GM12878 (cell line): ENCODE data around the gene SLC39A5. TPM values are rescaled to one million over a fixed set of nuclear protein-coding genes. Genes with fewer than 3 reads are reported as not detected.
A peak's percentile ranks its signal among the peaks of the same experiment; 100 is the strongest.

Experiments used
- ATAC-seq: fragments of 200-7000 bp; cut with Tn5 transposase; 3 replicates; pipeline ENCODE4 v1.9.1; 2020; ENCODE audit warnings: mild to moderate bottlenecking, moderate library complexity
- BruUV-seq: library from RNA; stranded (reverse); fragments of 400-500 nt; replicated peaks from 2 replicates; lab custom pipeline; 2021; lab: Mats Ljungman, UMichigan
- CTCF ChIA-PET: fragments of 300-600 bp; sonication (Branson Sonifier 250); formaldehyde crosslinking; extraction: SDS; loops from one replicate; lab custom pipeline; 2021; ENCODE audit warnings: inconsistent platforms; lab: Yijun Ruan, JAX
- POLR2A ChIA-PET: fragments of 350-600 bp; formaldehyde crosslinking; extraction: SDS; loops from one replicate; lab custom pipeline; 2021; ENCODE audit warnings: inconsistent platforms; lab: Charles Lee
- RAD21 ChIA-PET: fragments of 300-600 bp; sonication (Branson Sonifier 250); formaldehyde crosslinking; loops from one replicate; lab custom pipeline; 2023; ENCODE audit warnings: antibody characterized with exemption; ENCODE audit not compliant: unreplicated experiment; lab: Charles Lee
- SMC1A ChIA-PET: fragments of 300-600 bp; sonication (Branson Sonifier 250); formaldehyde crosslinking; loops from one replicate; lab custom pipeline; 2023; ENCODE audit not compliant: unreplicated experiment, uncharacterized antibody; lab: Charles Lee
- DNase-seq: peaks from one replicate; pipeline ENCODE4 v3.0.0-alpha.2; 2011; ENCODE audit warnings: low read depth, low spot score
- FAIRE-seq: peaks from 3 replicates; lab custom pipeline; 2011; peaks lifted over from hg19 to GRCh38; lab: Jason Lieb, UNC
- H2AFZ ChIP-seq: 2 replicates; pipeline ENCODE4 v1.6.0; 2011; ENCODE audit warnings: low read depth, low read length, control low read depth; ENCODE audit not compliant: control insufficient read depth
- H3K27ac ChIP-seq: 2 replicates; pipeline ENCODE4 v1.5.1; 2011; ENCODE audit warnings: control low read depth; ENCODE audit not compliant: control insufficient read depth, insufficient read depth
- H3K27me3 ChIP-seq, 2 experiments: replicated peaks in 1 of 2; 2 replicates each; pipeline versions ENCODE4 v1.6.0 to v1.6.1; 2011; ENCODE audit warnings: low read length in 1 of 2; ENCODE audit not compliant: control insufficient read depth in 2 of 2, insufficient read depth in 2 of 2
- H3K36me3 ChIP-seq, 2 experiments: 2 replicates each; pipeline ENCODE4 v1.5.1; 2011; ENCODE audit warnings: low read length in 1 of 2; ENCODE audit not compliant: control insufficient read depth in 2 of 2, insufficient read depth in 2 of 2
- H3K4me1 ChIP-seq: 2 replicates; pipeline ENCODE4 v1.6.1; 2011; ENCODE audit warnings: mild to moderate bottlenecking, low read length, moderate library complexity, mixed read lengths; ENCODE audit not compliant: control insufficient read depth, insufficient read depth
- H3K4me2 ChIP-seq: 2 replicates; pipeline ENCODE4 v1.6.0; 2011; ENCODE audit warnings: control low read depth; ENCODE audit not compliant: control insufficient read depth, insufficient read depth
- H3K4me3 ChIP-seq: fragments of 200-600 bp; sonication (generic); 2 replicates; pipeline ENCODE4 v1.5.1; 2016
- H3K79me2 ChIP-seq: 2 replicates; pipeline ENCODE4 v1.6.0; 2011; ENCODE audit warnings: low read length; ENCODE audit not compliant: control insufficient read depth, insufficient read depth
- H3K9ac ChIP-seq: 2 replicates; pipeline ENCODE4 v1.8.0; 2011; ENCODE audit warnings: low read length, control low read depth, mixed read lengths; ENCODE audit not compliant: control insufficient read depth, insufficient read depth
- H3K9me3 ChIP-seq: replicated peaks from 3 replicates; pipeline ENCODE4 v1.5.1; 2011; ENCODE audit warnings: mild to moderate bottlenecking, low read length; ENCODE audit not compliant: control insufficient read depth, insufficient read depth
- H4K20me1 ChIP-seq: 2 replicates; pipeline ENCODE4 v1.6.0; 2011; ENCODE audit not compliant: control insufficient read depth, insufficient read depth
- IRF4 ChIP-seq: IDR thresholded peaks from 2 replicates; pipeline ENCODE4 v1.6.1; 2011; ENCODE audit warnings: low read depth, low read length
- LARP7 ChIP-seq: fragments of 450-650 bp; IDR thresholded peaks from 2 replicates; pipeline ENCODE4 v1.6.1; 2017; ENCODE audit warnings: mild to moderate bottlenecking
- MTA3 ChIP-seq: IDR thresholded peaks from 2 replicates; pipeline ENCODE4 v1.6.1; 2012; ENCODE audit warnings: low read length, inconsistent platforms, borderline replicate concordance
- NR2C1 ChIP-seq: fragments of 450-650 bp; IDR thresholded peaks from 2 replicates; pipeline ENCODE4 v1.6.1; 2017; ENCODE audit warnings: antibody characterized with exemption, mild to moderate bottlenecking, moderate library complexity
- NR2F1 ChIP-seq: fragments of 450-650 bp; conservative IDR thresholded peaks from 2 replicates; pipeline ENCODE4 v1.6.1; 2017; ENCODE audit warnings: mild to moderate bottlenecking
- RAD21 ChIP-seq: IDR thresholded peaks from 2 replicates; pipeline ENCODE4 v1.6.1; 2011; ENCODE audit warnings: mild to moderate bottlenecking, low read depth, low read length, moderate library complexity; ENCODE audit not compliant: insufficient read depth
- WGBS: methylation state at CpG from one replicate; pipeline ENCODE4 v1.1.6; 2016; ENCODE audit warnings: low lambda C conversion rate; ENCODE audit not compliant: insufficient replicate concordance, insufficient coverage; ENCODE audit errors: missing lambda C conversion rate; 5-methylcytosine and 5-hydroxymethylcytosine counted together
- in situ Hi-C: fragments of 300-500 bp; cut with MboI; formaldehyde crosslinking; loops from 9 replicates; pipeline ENCODE4 v1.14.3; 2018; ENCODE audit warnings: mixed read lengths
- intact Hi-C: fragments of 100-400 bp; cut with micrococcal nuclease; formaldehyde crosslinking; loops from one replicate; pipeline ENCODE4 v1.14.2; 2022; ENCODE audit not compliant: unreplicated experiment
- polyA plus RNA-seq, 11 experiments: library from polyadenylated mRNA; depleted of rRNA in 4 of 11; unstranded in 6 of 11; stranded (reverse) in 5 of 11; fragments of >200 nt; fragmentation: Nextera tagmentation in 4 of 11; fragmentation: Illumina TruSeq in 1 of 11; extraction: Ambion mirVana in 4 of 11; extraction: Trizol in 1 of 11; gene quantifications; 1 replicate in 1 of 11; 2 replicates in 10 of 11; pipeline versions ENCODE4 v1.2.1 to v1.2.3, GENCODE V29; 2011 to 2016; ENCODE audit warnings: inconsistent platforms in 2 of 11, missing spikeins in 2 of 11, low read depth in 1 of 11
- total RNA-seq, 4 experiments: library from RNA; depleted of rRNA in 3 of 4; stranded (reverse); fragments of >200 nt in 3 of 4; fragmentation: Illumina TruSeq in 1 of 4; extraction: Trizol in 1 of 4; gene quantifications; 2 replicates each; pipeline versions ENCODE4 v1.2.1 to v1.2.3, GENCODE V29; 2013 to 2021
- TF ChIP-seq, protein P1 (sequence below): fragments of 150-350 bp; IDR thresholded peaks from 2 replicates; pipeline ENCODE4 v1.6.1; 2016; ENCODE audit warnings: low read depth, low read length

The SLC39A5 gene
- total and polyA plus RNA-seq, 10 of the 15 experiments (the other 5 are each of a cell fraction or from before 2014, with no cell fraction given): 0.15 to 0.56 (median 0.15) TPM; not detected in 7

DNA sequence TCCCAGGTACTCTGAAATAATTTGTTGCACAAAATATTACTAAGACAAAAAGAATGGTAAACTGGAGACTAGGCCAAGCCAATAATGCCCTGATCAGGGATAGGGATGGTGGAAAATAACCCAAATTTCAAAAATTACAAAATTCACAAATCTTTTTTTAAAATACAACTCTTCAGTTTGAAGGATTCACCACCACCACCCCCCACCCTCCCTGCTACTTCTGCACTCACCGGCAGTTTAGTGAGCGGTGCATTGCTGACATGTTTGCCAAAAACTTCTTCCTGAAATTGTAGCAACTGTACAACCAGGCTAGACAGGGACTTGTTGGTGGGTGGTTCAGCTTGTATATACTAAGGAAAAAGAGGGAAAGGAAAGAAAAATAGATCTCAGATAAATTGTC lies 42.9 kb upstream of the SLC39A5 start:
- peak overlapping the region; percentile 98 for H3K4me3 ChIP-seq
- ChIA-PET POLR2A (interaction anchor here (1.0 to 7.7 kb wide), 5 partner anchors 24 to 173 kb away, joined by 3 to 68 read pairs (median 44); partner anchors contain the start of genes ESYT1, RNF41, STAT2 and ZC3H10), RAD21 (interaction anchor here (0.9 to 4.6 kb wide), 5 partner anchors 35 to 448 kb away, joined by 3 to 98 read pairs (median 32); partner anchors contain the start of genes ESYT1, PA2G4, RNF41 and ZC3H10)
- no peaks in the 10 kb centered on the region for H3K9me3 ChIP-seq
- intact Hi-C loops: loop anchor here (10.0 kb wide), 1 partner anchor 452 kb away; no protein-coding TSS in a partner anchor
- TF ChIP-seq RAD21 (no peak), MTA3 (no peak), LARP7 (no peak), IRF4 (no peak), NR2F1 (no peak), NR2C1 (no peak)
- TF ChIP-seq, protein P1, sequence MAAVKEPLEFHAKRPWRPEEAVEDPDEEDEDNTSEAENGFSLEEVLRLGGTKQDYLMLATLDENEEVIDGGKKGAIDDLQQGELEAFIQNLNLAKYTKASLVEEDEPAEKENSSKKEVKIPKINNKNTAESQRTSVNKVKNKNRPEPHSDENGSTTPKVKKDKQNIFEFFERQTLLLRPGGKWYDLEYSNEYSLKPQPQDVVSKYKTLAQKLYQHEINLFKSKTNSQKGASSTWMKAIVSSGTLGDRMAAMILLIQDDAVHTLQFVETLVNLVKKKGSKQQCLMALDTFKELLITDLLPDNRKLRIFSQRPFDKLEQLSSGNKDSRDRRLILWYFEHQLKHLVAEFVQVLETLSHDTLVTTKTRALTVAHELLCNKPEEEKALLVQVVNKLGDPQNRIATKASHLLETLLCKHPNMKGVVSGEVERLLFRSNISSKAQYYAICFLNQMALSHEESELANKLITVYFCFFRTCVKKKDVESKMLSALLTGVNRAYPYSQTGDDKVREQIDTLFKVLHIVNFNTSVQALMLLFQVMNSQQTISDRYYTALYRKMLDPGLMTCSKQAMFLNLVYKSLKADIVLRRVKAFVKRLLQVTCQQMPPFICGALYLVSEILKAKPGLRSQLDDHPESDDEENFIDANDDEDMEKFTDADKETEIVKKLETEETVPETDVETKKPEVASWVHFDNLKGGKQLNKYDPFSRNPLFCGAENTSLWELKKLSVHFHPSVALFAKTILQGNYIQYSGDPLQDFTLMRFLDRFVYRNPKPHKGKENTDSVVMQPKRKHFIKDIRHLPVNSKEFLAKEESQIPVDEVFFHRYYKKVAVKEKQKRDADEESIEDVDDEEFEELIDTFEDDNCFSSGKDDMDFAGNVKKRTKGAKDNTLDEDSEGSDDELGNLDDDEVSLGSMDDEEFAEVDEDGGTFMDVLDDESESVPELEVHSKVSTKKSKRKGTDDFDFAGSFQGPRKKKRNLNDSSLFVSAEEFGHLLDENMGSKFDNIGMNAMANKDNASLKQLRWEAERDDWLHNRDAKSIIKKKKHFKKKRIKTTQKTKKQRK: no peak
- TF ChIP-seq, all 136 proteins: peak for 0
- H3K4me1 ChIP-seq: 0 out of 2 replicates have a peak, but pooled peaks cover 4% of the 10 kb centered on the region
- H3K79me2 ChIP-seq: peaks cover 27% of the 10 kb centered on the region
- ChIA-PET CTCF (interaction anchor here (1.7 to 8.9 kb wide), 5 partner anchors 12 to 68 kb away, joined by 6 to 129 read pairs (median 11); partner anchors contain the start of genes ESYT1, MYL6 and ZC3H10), SMC1A (interaction anchor here (0.9 to 6.2 kb wide), 6 partner anchors 24 to 68 kb away, joined by 3 to 68 read pairs (median 8); partner anchors contain the start of genes ESYT1, MYL6 and ZC3H10)
- FAIRE-seq (no peak), ATAC-seq (no peak), DNase-seq (no peak)
- BruUV-seq: no TSS peak
- H2AFZ ChIP-seq: no peak overlapping the region
- H3K36me3 ChIP-seq: peaks cover 6 to 7% of the 10 kb centered on the region in 2 experiments
- no peaks in the 10 kb centered on the region for H3K27me3 ChIP-seq
- in situ Hi-C loops: loop anchor here (5.0 kb wide), 1 partner anchor 55 kb away; no protein-coding TSS in a partner anchor
- 0 out of 2 replicates have a peak overlapping the region, but pooled peaks have one; percentile 42 for H3K27ac ChIP-seq
- no peaks in the 10 kb centered on the region; the same call in 1 of the 2 replicates for H4K20me1 ChIP-seq
- WGBS: 100% methylated on average over 2 of the region's 2 CpGs
- no peak overlapping the region for H3K9ac ChIP-seq
- peak overlapping the region; percentile 72 for H3K4me2 ChIP-seq
